ENCODE measurements around the gene TMEM200B. TPM values are rescaled to one million over a fixed set of nuclear protein-coding genes. Genes with fewer than 3 reads are reported as not detected.

TMEM200B gene
- total RNA-seq, 1 experiment from 2014 or later, result 12.6 TPM

DNA sequence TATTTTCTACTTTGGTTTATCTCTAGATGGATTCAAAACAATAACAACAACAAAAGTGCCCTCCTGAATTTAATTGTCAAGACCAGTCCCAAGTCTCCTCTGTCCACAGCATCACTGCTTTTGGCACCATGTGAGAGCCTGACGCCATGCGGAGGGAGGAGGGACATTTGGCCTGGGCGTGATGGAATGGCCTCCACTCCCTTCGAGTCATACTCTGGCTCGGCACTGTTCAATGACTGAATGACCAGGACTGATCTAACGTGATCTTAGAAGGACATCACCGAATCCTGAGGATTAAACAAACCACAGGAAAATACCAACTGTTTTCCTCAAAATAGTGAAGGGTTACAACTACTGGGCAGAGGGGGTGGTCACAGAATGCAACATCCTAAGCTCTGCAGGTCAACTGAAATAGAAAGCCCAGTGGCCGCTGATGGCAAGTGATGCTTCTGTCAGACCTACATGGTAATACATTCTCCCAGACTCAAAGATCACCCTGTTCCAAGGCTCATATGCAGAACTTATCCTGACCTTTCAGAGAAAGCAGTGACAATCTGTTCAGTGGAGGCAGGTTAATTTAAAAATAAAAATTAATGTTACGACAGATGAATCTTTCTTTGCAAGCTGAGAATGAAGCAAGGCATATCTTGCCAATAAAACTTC, 38.9 kb upstream of the TMEM200B start:
- H3K4me1 Mint-ChIP-seq, result peaks cover 53 to 54% of the 10 kb centered on the region in 2 experiments
- Histone ChIP-seq H2AFZ (ENCODE audit: low read length) (no peak overlapping the region), H2BK20ac (ENCODE audit: low read depth, low read length, poor library complexity, severe bottlenecking) (no peak overlapping the region), H4K91ac (ENCODE audit: insufficient read length, low read depth, low read length) (no peak overlapping the region), H4K5ac (ENCODE audit: insufficient read length, low read depth, low read length) (no peak overlapping the region), H2BK5ac (ENCODE audit: insufficient read length, low read length) (no peak overlapping the region), H3K79me2 (ENCODE audit: insufficient read depth, low read length) (peaks cover 5% of the 10 kb centered on the region; the same call in 1 of the 2 replicates), H3K4me1 (ENCODE audit: insufficient read depth, low read length) (peaks cover 26% of the 10 kb centered on the region), H2BK12ac (ENCODE audit: insufficient read length, low read depth, low read length) (no peak overlapping the region), H3K27ac (ENCODE audit: insufficient read length, low read depth, low read length) (no peak overlapping the region), H3K4me2 (ENCODE audit: insufficient read depth, insufficient read length, low read length) (no peak overlapping the region), H2BK15ac (ENCODE audit: low read depth, low read length) (no peak overlapping the region), H3K4ac (ENCODE audit: low read depth, low read length) (no peak overlapping the region), H3K9ac (ENCODE audit: extremely low read depth, insufficient read length, low read length) (no peak overlapping the region), H3K23me2 (ENCODE audit: insufficient read length, low read depth, low read length, poor library complexity, severe bottlenecking) (no peaks in the 10 kb centered on the region), H4K20me1 (ENCODE audit: control insufficient read depth, insufficient read depth, insufficient read length) (peaks cover 2% of the 10 kb centered on the region), H3K9me3 (ENCODE audit: control insufficient read depth, low read depth, low read length) (no peaks in the 10 kb centered on the region), H2AK5ac (ENCODE audit: insufficient read length, low read length) (no peak overlapping the region), H3K79me1 (ENCODE audit: insufficient read depth, low read depth, low read length, poor library complexity, severe bottlenecking) (no peaks in the 10 kb centered on the region), H4K8ac (replicated peaks; ENCODE audit: insufficient read length, low read depth, low read length) (no peak overlapping the region), H3K14ac (ENCODE audit: insufficient read depth, low read length) (no peak overlapping the region), H3K27me3 (ENCODE audit: insufficient read depth, low read length) (no peaks in the 10 kb centered on the region), H3K23ac (ENCODE audit: insufficient read length, low read depth, low read length) (no peak overlapping the region), H3K56ac (ENCODE audit: insufficient read length, low read depth, low read length) (no peak overlapping the region), H3K18ac (ENCODE audit: insufficient read length, low read depth, low read length) (no peak overlapping the region), H2BK120ac (ENCODE audit: low read depth, low read length, poor library complexity, severe bottlenecking) (no peak overlapping the region), H3T11ph (ENCODE audit: low read length) (no peak overlapping the region)
- H3K27ac Mint-ChIP-seq, result peak overlapping the region in 2 of 3 experiments; percentile 82 to 86; a peak in 4 of 7 replicates
- WGBS (ENCODE audit: extremely low coverage, insufficient read length, low lambda C conversion rate), result no CpG with 5 or more reads among the region's 9 CpGs
- TF ChIP-seq, protein P1, sequence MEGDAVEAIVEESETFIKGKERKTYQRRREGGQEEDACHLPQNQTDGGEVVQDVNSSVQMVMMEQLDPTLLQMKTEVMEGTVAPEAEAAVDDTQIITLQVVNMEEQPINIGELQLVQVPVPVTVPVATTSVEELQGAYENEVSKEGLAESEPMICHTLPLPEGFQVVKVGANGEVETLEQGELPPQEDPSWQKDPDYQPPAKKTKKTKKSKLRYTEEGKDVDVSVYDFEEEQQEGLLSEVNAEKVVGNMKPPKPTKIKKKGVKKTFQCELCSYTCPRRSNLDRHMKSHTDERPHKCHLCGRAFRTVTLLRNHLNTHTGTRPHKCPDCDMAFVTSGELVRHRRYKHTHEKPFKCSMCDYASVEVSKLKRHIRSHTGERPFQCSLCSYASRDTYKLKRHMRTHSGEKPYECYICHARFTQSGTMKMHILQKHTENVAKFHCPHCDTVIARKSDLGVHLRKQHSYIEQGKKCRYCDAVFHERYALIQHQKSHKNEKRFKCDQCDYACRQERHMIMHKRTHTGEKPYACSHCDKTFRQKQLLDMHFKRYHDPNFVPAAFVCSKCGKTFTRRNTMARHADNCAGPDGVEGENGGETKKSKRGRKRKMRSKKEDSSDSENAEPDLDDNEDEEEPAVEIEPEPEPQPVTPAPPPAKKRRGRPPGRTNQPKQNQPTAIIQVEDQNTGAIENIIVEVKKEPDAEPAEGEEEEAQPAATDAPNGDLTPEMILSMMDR (conservative IDR thresholded peaks at IDR 0.05), result no peak
- H3K36me3 Mint-ChIP-seq (ENCODE audit: insufficient read depth in 1 of 3, low read depth in 3 of 3), result peaks cover 23 to 48% (median 36%) of the 10 kb centered on the region in 3 experiments
- H3K27me3 Mint-ChIP-seq (ENCODE audit: low read depth), result no peaks in the 10 kb centered on the region
- DNase-seq, result no peak
- H3K4me3 Mint-ChIP-seq, result no peak overlapping the region
- no peaks in the 10 kb centered on the region; a peak in 1 of 5 replicates for H3K9me3 Mint-ChIP-seq
